Left renal cortex interstitium (tissue), 4 donors: ENCODE measurements around the gene HS3ST3A1. TPM values are rescaled to one million over a fixed set of nuclear protein-coding genes. Genes with fewer than 3 reads are reported as not detected.
A peak's percentile ranks its signal among the peaks of the same experiment; 100 is the strongest.

Experiments
- DNase-seq, 4 donors: peaks; one replicate each; pipeline ENCODE4 v3.0.0-alpha.2; 2013; ENCODE audit warnings: low read depth in 4 of 4, low spot score in 2 of 4, missing footprints in 1 of 4
- polyA plus RNA-seq, 4 donors: library from polyadenylated mRNA; unstranded; fragments of 120-200 nt; gene quantifications; one replicate each; pipeline ENCODE4 v1.2.1, GENCODE V29; 2013; ENCODE audit not compliant: insufficient read length in 4 of 4

Gene HS3ST3A1
- polyA plus RNA-seq, 4 donors, result 2.1 to 6.9 (median 5.2) TPM

DNA sequence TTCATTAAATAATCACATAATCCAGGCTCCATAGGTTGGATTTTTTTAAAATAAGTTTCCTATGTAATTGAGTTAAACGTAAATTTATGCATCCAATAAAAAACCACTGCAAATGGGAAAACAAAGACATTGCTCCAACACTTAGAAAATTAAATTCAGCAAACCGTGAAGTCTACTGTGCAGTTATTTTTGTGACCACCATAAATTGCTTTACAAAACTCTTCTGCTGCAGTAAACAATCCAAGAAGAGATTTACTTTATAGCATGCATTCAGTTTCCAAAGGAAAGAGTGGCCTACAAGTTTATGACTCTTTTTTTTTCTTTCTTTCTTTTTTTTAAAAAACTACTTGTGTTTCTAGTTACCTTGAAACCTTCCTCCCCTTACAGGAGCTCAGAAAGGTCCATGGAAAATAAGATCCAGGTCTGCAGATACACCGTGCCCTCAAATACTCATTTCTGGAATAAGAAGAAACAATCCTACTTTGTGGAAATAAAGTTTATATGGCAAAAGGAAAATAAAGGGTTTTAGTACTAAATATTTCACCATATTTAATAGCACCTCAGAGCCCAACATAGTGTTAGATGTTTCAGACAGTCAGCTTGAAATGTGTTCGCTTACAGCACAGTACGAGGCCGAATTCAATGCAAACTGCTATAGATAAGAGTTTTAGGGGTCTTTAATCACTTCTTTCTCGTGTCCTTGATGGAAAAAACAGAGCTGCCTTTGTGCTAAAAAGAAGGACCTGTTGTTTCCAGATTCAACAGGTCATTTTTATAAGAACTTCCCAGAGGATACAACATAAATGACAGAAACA is 3.2 kb downstream of the HS3ST3A1 start:
- no peak for DNase-seq

DNA sequence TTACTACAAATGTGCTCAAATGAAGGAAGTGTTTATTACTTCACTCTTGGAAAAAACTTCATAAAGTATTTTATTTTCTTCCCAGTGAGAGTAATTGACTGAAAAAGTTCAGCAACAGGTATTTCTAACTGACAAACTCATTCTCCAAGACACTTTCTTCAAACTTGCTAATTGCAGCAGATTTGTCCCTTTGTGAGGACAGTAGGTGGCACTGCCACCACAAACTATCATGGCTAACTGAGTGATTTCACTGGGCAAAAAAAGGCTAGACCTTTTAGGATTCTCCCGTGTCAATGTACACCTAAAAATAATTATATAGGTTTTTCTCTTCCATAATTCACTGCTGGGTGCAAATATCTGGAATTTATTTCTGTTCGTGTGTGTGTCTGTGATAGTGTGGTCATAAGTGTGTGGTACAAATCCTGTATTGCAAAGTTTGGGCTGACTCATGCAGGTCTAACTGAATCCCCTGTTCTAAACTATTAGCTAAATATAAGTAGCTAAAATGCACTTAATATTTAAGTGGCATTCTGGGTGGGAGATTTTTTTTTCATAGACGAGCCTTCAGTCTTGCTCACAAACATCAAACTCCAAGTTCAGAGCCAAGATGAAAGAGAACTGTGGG is 3.9 kb downstream of the HS3ST3A1 start:
- DNase-seq, result no peak

DNA sequence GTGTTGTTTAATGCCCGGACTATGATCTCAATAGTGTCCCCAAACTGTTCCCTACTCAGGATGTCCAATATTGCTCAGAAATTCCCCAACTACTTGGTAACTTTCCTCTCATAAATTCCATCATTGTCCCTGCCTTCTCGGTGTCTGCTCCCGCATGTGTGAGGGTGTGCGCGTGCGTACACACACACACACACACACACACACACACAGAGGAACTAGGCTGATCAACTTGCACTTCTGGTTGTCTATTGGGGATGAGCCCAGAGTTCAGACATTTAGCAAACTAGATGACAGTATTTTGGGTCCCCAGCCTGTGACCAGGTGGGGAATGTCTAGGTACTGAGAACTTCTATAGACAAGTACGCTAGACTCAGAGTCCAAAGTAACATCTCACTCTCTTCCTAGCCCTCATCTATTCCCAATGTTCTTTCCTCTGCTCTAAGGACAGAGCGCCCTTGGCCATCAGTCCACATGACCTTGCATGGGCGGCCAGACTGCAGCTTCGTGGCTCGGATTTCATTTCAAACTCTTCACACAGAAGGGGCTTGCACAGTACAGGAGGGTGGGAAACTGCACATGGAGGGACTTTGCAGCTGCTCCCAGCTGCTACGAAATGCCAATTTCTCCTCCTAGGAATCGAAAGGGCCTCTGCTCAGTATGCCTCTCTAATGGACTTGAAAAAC is 5.3 kb downstream of the HS3ST3A1 start:
- no peak for DNase-seq

DNA sequence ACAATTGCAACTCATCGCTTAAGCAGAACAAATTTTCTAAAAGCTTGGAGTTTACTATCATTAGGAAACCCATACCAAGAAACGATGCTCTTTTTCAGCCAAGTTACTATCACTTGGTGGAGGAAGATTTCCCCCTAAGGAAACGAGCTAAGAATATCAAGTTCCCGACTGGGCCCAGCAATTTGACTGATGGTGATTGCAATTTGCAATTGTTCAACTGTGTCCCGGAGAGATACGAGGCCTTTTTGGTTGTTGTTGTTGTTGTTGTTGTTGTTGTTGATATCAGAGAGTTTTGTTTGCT is 6.2 kb downstream of the HS3ST3A1 start:
- no peak for DNase-seq

DNA sequence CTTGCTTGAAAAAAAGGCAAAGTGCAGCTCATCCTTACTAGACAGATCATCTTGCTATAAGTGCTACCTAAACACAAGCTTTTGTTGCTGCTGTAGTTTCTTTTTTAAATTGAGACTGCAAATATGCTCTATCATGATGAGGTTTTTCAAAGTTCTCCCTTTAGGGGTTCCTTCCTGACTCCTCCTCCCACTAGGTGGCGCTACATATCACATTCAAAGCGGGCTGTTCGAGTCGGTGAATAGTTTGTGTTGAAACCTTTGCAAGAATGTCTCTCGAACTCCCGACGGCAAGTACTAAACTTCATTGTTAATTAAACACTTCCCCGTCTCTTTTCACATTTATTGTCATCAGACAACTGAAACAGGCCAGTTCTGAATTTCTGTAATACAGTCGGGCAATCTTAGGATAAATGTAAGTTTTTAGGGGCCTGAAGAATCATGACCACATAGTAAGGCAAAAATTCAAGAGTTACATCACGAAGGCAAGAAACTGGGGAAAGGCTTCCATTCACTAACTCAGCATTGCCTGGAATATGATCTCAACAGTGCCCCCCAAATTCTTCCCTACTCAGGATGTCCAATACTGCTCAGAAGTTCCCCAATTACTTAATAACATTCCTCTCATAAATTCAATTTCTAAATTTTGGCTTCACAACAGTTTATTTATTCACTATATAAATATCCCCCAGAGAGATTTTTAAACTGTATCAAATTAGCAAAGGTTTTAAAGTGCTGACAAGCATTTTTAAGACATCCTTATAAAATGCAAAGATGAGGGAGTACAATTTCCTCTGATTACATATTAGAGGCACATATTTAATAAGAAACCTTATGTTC is 6.7 kb downstream of the HS3ST3A1 start:
- DNase-seq, result peak in 2 of 4 donors; percentile 79 to 85

DNA sequence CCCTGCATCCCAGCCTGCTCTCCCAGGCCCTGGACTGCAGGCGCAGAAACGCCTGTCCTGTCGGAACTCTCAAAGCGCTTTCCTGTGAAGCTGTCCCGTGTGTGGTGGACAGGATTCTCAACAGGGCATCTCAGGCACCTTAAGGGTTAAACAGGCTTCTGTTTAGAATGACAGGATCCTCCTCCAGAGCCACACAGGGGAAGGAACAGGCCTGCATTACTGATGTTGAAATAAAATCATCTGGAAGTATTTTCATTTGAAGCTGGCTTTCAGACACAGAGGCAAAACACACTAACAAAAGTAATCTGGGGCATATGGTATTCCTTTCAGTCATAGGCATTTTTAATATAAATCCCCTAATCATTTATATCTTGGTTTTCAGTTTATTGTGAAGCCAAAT is 7.4 kb downstream of the HS3ST3A1 start:
- DNase-seq, result no peak

DNA sequence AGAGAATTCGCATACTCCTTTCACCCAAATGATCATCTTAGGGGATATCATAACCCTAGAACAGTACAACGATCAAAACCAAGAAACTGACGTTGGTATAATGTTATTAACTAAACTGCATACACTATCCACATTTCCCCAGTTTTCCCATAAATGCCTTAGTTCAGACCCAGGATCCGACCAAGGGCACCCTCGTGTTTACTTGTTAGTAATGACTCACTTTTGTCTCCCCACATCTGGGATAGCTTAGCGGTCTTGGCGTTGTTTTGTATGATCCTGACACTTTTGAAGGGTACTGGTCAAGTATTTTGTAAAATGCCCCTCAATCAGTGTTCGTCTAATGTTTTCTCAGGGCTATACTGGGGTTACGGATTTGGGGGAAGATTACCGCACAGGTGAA is 8.0 kb downstream of the HS3ST3A1 start:
- DNase-seq, result no peak

DNA sequence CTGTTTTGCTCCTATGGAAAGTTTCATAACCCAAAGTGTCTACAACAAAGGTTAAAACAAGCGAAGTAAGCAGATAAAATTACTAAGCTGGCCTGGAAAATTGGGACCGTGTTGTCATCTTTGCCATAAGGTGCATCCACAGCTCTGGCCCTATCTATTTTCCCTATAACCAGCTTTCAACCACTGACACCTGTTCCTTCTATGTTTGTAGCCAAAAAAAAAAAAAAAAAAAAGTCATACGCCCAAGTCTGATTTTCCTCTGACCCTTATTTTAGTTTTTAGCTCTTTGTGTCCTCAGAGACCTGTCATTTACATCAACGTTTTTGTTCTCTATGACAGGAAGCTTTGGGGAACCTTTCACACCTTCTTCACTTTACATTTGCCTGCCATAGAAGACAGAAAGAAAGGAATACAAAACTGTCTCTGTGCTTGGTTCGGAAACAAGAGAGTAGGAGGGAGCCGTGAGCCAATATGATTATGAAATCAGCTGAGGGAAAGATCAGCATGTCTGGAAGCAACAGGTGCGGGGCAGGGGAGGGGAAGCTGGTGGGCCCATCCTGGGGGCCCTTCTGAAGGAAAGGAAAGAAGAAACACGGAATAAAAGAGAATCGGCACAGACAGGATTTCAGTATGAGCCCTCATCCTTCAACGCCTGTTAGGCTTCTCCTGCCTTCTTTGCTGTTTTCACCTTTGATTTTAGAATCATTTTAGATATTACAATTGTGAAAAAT is 8.5 kb downstream of the HS3ST3A1 start:
- no peak for DNase-seq

DNA sequence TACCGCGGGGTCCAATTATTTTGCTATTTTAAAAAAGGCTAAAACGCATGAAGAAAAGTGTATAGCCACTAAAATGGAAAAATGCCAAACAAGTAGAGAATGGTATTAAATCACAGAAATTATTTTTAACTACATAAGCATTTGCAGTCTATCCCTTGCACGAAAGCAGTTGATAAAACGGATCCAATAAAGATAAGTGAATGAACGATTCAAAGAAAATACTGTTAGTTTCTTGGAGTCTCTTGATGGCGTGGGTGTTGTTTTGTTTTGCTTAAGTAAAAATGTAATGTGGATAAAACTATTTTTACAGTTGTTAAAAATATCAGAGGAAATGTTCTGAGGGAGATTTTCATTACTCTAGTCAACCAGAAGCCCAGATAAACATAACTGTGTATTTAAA is 9.3 kb downstream of the HS3ST3A1 start:
- DNase-seq, result no peak

DNA sequence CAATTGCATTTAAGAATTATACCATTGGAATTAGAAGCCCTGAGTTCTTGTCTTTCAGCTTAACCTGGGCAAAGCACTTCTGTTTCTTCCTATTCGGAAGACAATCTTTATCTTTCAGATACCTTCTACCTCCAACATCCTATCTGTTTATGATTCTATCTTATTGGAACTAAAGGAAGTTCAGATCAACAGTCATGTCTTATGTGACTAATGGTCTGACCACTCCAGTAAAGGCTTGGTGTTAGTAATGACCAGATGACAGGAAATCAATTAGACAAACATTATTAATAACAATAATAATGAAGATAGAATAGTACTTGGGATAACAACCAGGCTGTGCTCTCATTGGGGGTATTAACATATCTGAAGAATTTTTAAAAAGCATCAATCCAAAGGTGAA is 11.3 kb downstream of the HS3ST3A1 start:
- DNase-seq, result no peak

DNA sequence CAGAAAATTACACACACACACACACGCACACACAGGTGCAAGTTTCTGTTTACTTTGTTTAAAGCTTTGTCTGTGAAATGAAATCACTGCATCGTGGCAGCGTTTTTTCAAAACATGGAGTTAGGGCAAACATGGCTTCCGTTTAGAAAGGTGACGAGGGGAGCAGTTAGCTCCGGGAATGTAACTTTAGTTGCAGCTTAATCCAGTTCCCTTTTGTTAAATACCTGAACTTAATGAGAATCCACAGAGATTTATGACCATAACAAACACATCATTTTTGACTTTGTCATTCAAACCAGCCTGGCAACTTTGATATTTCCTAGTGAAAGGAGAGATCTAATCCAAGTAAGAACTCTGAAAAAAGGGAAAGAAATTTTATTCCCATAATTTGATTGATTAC is 12.1 kb downstream of the HS3ST3A1 start:
- no peak for DNase-seq

DNA sequence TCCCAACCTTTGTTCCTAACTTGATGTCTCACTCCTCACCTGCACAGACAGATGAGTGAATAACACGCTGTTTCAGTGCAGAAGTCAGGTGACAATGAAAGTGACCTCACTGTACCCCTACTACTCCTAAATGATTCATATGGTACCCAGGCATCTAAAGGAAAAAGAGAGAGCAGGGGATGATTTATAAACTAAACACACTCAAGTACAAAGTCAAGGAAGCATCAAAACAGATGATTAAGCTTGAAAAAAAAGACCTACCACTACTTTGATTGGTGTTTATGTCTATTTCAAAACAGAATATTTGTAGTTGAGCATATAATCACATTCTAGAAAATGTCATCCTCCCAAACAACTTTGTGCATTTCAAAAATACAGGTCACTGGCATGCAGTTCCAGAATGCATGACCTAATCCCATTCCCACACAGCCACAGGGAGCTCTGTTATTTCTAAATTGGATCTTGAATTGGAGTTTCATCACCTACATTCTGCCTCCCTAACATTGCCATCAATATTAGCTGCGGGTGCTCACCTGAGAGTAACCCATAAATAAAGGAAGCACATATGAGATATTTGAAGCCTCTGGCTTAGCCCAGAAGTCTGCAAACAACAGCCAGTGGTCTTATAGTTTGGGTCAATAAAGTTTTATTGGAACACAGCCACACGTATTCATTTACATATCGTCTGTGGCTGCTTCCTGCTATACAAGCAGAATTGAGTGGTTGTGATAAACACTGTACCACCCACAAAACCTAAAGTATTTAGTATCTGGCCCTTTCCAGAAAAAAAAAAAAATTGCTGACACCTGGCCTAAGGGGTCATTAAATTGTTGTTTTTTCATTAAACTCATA is 14.0 kb downstream of the HS3ST3A1 start:
- DNase-seq, result no peak

DNA sequence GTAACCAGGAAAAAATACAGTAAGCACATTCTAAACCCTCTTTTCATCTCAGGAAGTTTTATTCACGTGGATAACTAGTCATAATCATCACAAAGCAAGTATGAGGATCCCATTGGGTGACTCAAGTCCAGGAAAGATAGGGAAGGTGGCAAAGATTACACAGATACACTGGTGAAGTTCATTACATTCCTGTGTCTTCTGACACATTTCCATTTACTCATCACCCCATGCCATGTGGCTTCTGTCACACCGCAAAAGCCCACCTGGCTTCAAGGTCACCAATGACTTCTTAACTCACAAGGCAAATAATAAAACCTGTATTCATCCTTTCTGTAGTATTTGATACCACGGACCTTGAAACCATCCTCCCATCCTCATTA is 17.0 kb downstream of the HS3ST3A1 start:
- no peak for DNase-seq

DNA sequence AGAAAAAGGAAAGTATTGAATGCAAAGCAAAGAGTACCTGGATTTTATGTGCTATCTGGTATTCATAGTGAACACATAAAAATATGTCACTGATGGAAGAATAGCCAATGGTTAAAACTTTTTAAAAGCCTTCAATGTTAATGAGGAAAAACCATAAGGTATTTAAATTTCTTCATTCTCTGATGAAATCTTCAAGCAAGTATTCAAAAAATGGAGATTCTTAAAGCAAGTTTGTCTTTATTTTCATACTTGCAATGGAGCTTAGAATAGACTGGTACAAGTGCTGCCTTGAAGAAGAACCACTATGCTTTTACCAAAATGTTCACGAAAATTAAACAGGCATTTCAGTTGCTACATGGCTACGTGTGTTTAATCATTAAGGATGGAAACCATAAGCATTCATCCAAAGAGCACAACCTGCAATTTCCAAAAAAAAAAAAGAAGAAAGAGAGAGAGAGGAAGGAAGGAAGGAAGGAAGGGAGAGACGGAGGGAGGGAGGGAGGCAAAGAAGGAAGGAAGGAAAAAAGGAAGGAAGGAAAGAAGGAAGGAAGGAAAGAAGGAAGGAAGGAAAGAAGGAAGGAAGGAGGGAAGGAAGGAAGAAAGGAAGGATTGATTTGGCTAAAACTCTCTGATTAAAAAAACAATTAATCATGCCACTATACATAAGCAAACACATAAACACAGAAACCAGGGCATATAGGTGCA is 17.6 kb downstream of the HS3ST3A1 start:
- no peak for DNase-seq

DNA sequence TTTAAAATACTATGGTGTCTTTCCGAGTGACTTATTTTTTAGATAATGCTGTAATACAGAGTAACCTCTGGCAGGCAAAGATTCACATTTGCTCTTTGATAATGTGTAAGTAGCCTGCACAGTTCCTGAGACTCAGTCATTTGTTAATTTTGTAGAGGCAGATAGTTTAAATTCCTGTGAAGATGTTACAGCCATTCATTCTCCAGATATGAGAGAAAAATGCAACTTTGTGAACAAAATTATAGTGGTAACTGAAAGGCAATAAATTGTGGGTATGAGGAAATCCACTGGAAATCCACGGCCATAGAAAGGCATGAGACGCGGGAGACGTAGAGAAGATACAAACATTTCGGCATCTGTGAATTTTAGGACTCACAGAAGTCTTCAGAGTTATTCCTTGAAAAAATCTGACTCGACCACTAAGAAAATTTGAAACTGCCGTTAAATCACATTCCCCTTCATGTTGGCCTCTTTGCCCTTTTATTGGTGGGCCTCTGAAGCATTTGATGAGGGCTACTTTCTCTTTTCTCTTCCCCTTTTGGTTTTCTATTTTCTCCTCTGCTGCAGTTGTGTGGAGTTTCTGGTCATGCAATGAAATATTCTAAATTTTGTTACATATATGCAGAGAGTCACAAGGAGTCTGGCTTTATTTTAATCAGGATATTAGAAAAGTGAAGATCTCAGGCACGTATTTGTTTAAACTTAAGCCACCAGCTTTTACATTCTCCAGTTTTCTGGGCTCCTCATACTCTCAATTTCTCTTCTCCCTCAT is 18.8 kb downstream of the HS3ST3A1 start:
- DNase-seq, result no peak

DNA sequence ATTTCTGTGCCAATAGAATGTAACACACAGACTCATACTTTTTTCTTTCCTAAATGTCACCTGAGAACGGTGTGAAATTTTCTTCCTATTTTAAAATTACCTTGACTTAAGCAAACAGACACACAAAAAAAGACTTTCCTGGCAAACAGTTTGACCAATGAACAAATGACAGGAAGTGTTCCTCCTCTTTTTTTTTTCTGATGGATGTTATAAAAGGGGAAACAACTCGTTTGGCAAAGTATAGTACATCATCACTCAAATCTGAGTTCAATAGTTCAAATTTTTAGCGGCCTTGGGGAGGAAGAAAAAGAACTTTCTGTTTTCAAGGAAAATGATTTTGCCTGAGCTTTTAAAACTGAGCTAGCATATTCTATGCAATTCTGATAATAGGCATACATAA is 19.8 kb downstream of the HS3ST3A1 start:
- DNase-seq, result no peak

DNA sequence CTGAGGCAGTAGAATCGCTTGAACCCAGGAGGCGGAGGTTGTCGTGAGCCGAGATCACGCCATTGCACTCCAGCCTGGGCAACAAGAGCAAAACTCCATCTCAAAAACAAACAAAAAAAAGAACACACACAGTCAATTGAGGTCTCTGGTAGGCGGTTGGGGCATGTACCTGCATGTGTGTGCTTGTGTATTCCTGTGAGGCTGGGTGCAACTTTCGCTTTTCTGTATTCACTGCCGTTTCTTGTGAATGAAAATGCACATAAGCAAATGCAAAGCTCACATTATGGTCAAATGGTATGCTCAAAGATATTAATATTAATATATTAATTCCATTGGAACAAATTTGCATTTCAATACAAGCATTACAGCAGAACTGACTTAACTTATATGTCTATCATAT is 20.9 kb downstream of the HS3ST3A1 start:
- no peak for DNase-seq
